GM12878 (cell line): Measurements from ENCODE around the gene RASGRF1. TPM values are rescaled to one million over a fixed set of nuclear protein-coding genes. Genes with fewer than 3 reads are reported as not detected.

Experiments
- ATAC-seq: fragments of 200-7000 bp; cut with Tn5 transposase; 3 replicates; pipeline ENCODE4 v1.9.1; 2020; ENCODE audit warnings: mild to moderate bottlenecking, moderate library complexity
- BruUV-seq: library from RNA; stranded (reverse); fragments of 400-500 nt; replicated peaks from 2 replicates; lab custom pipeline; 2021; lab: Mats Ljungman, UMichigan
- CTCF ChIA-PET: fragments of 300-600 bp; sonication (Branson Sonifier 250); formaldehyde crosslinking; extraction: SDS; loops from one replicate; lab custom pipeline; 2021; ENCODE audit warnings: inconsistent platforms; lab: Yijun Ruan, JAX
- POLR2A ChIA-PET: fragments of 350-600 bp; formaldehyde crosslinking; extraction: SDS; loops from one replicate; lab custom pipeline; 2021; ENCODE audit warnings: inconsistent platforms; lab: Charles Lee
- RAD21 ChIA-PET: fragments of 300-600 bp; sonication (Branson Sonifier 250); formaldehyde crosslinking; loops from one replicate; lab custom pipeline; 2023; ENCODE audit warnings: antibody characterized with exemption; ENCODE audit not compliant: unreplicated experiment; lab: Charles Lee
- SMC1A ChIA-PET: fragments of 300-600 bp; sonication (Branson Sonifier 250); formaldehyde crosslinking; loops from one replicate; lab custom pipeline; 2023; ENCODE audit not compliant: unreplicated experiment, uncharacterized antibody; lab: Charles Lee
- DNase-seq: peaks from one replicate; pipeline ENCODE4 v3.0.0-alpha.2; 2011; ENCODE audit warnings: low read depth, low spot score
- FAIRE-seq: peaks from 3 replicates; lab custom pipeline; 2011; peaks lifted over from hg19 to GRCh38; lab: Jason Lieb, UNC
- H2AFZ ChIP-seq: 2 replicates; pipeline ENCODE4 v1.6.0; 2011; ENCODE audit warnings: low read depth, low read length, control low read depth; ENCODE audit not compliant: control insufficient read depth
- H3K27ac ChIP-seq: 2 replicates; pipeline ENCODE4 v1.5.1; 2011; ENCODE audit warnings: control low read depth; ENCODE audit not compliant: control insufficient read depth, insufficient read depth
- H3K27me3 ChIP-seq, 2 experiments: replicated peaks in 1 of 2; 2 replicates each; pipeline versions ENCODE4 v1.6.0 to v1.6.1; 2011; ENCODE audit warnings: low read length in 1 of 2; ENCODE audit not compliant: control insufficient read depth in 2 of 2, insufficient read depth in 2 of 2
- H3K36me3 ChIP-seq, 2 experiments: 2 replicates each; pipeline ENCODE4 v1.5.1; 2011; ENCODE audit warnings: low read length in 1 of 2; ENCODE audit not compliant: control insufficient read depth in 2 of 2, insufficient read depth in 2 of 2
- H3K4me1 ChIP-seq: 2 replicates; pipeline ENCODE4 v1.6.1; 2011; ENCODE audit warnings: mild to moderate bottlenecking, low read length, moderate library complexity, mixed read lengths; ENCODE audit not compliant: control insufficient read depth, insufficient read depth
- H3K4me2 ChIP-seq: 2 replicates; pipeline ENCODE4 v1.6.0; 2011; ENCODE audit warnings: control low read depth; ENCODE audit not compliant: control insufficient read depth, insufficient read depth
- H3K4me3 ChIP-seq: fragments of 200-600 bp; sonication (generic); 2 replicates; pipeline ENCODE4 v1.5.1; 2016
- H3K79me2 ChIP-seq: 2 replicates; pipeline ENCODE4 v1.6.0; 2011; ENCODE audit warnings: low read length; ENCODE audit not compliant: control insufficient read depth, insufficient read depth
- H3K9ac ChIP-seq: 2 replicates; pipeline ENCODE4 v1.8.0; 2011; ENCODE audit warnings: low read length, control low read depth, mixed read lengths; ENCODE audit not compliant: control insufficient read depth, insufficient read depth
- H3K9me3 ChIP-seq: replicated peaks from 3 replicates; pipeline ENCODE4 v1.5.1; 2011; ENCODE audit warnings: mild to moderate bottlenecking, low read length; ENCODE audit not compliant: control insufficient read depth, insufficient read depth
- H4K20me1 ChIP-seq: 2 replicates; pipeline ENCODE4 v1.6.0; 2011; ENCODE audit not compliant: control insufficient read depth, insufficient read depth
- BMI1 ChIP-seq: fragments of 450-650 bp; IDR thresholded peaks from 2 replicates; pipeline ENCODE4 v1.6.1; 2016; ENCODE audit warnings: mild to moderate bottlenecking, moderate library complexity, borderline replicate concordance
- EGR1 ChIP-seq, 2 experiments: IDR thresholded peaks; 1 replicate in 1 of 2; 2 replicates in 1 of 2; pipeline ENCODE4 v1.6.1; 2011 to 2012; ENCODE audit warnings: low read depth in 2 of 2, low read length in 2 of 2, borderline replicate concordance in 1 of 2, mild to moderate bottlenecking in 1 of 2, moderate library complexity in 1 of 2
- FOS ChIP-seq: IDR thresholded peaks from 3 replicates; pipeline ENCODE4 v1.6.1; 2011; ENCODE audit warnings: borderline replicate concordance; ENCODE audit not compliant: insufficient read length; ENCODE audit errors: extremely low read depth
- POU2F2 ChIP-seq: IDR thresholded peaks from 3 replicates; pipeline ENCODE4 v1.6.1; 2011; ENCODE audit warnings: low read depth, mild to moderate bottlenecking, low read length, borderline replicate concordance
- WGBS: methylation state at CpG from one replicate; pipeline ENCODE4 v1.1.6; 2016; ENCODE audit warnings: low lambda C conversion rate; ENCODE audit not compliant: insufficient replicate concordance, insufficient coverage; ENCODE audit errors: missing lambda C conversion rate; 5-methylcytosine and 5-hydroxymethylcytosine counted together
- in situ Hi-C: fragments of 300-500 bp; cut with MboI; formaldehyde crosslinking; loops from 9 replicates; pipeline ENCODE4 v1.14.3; 2018; ENCODE audit warnings: mixed read lengths
- intact Hi-C: fragments of 100-400 bp; cut with micrococcal nuclease; formaldehyde crosslinking; loops from one replicate; pipeline ENCODE4 v1.14.2; 2022; ENCODE audit not compliant: unreplicated experiment
- polyA plus RNA-seq, 11 experiments: library from polyadenylated mRNA; depleted of rRNA in 4 of 11; unstranded in 6 of 11; stranded (reverse) in 5 of 11; fragments of >200 nt; fragmentation: Nextera tagmentation in 4 of 11; fragmentation: Illumina TruSeq in 1 of 11; extraction: Ambion mirVana in 4 of 11; extraction: Trizol in 1 of 11; gene quantifications; 1 replicate in 1 of 11; 2 replicates in 10 of 11; pipeline versions ENCODE4 v1.2.1 to v1.2.3, GENCODE V29; 2011 to 2016; ENCODE audit warnings: inconsistent platforms in 2 of 11, missing spikeins in 2 of 11, low read depth in 1 of 11
- total RNA-seq, 4 experiments: library from RNA; depleted of rRNA in 3 of 4; stranded (reverse); fragments of >200 nt in 3 of 4; fragmentation: Illumina TruSeq in 1 of 4; extraction: Trizol in 1 of 4; gene quantifications; 2 replicates each; pipeline versions ENCODE4 v1.2.1 to v1.2.3, GENCODE V29; 2013 to 2021
- TF ChIP-seq, protein P1 (sequence below): fragments of 450-650 bp; IDR thresholded peaks from 2 replicates; pipeline ENCODE4 v1.6.1; 2018; ENCODE audit warnings: borderline replicate concordance, mild to moderate bottlenecking; ENCODE audit not compliant: partially characterized antibody

Gene RASGRF1
- total and polyA plus RNA-seq, 10 of the 15 experiments (the other 5 are each of a cell fraction or from before 2014, with no cell fraction given), result 0.20 to 1.9 (median 0.86) TPM

DNA sequence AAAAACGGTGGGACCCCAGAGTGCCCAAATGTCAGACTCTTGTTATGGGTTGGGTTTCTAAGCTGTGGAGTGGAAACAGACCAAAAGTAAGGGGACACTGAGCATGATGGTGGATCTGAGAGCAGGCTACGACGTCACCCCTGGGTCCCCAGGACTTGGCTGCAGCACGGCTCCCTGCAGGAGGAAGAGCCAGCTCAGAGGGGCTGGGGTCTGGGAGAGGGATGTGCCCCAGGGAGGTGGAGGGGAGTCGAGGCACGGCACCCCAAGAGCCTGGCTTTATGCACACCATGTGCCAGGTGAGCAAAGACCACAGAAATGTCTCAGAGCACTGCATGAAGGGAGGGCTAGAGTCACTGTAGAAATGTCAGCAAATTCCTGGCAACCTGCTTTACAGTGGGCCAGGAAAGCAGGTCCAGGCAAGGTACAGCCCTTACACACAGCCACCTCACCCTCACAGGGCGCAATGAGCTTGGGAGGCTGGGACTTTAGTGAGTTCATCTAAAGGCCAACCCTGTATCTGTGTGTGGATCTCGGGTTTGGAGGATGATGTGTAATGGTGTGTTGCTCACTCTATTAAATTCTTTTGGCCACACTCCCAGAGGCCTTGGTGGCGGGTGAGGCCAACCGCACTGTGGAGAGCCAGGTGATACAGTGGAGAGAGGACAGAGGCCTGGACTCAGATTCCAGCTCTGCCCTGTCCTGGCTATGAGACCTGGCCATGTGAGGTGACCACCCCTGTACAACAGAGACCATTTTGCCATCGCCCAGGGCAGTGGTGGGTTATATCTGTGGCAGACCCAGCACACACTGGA lies 159.8 kb downstream of the RASGRF1 start:
- WGBS, result 82% methylated on average over 11 of the region's 11 CpGs
- CTCF ChIA-PET, result interaction anchor here (2.0 kb wide), 1 partner anchor 20 kb away, joined by 7 read pairs; no protein-coding TSS in a partner anchor
- H2AFZ ChIP-seq, result no peak overlapping the region
- in situ Hi-C loops, result no loop called here
- SMC1A ChIA-PET, result no interaction called here
- no peak for DNase-seq
- no peak overlapping the region for H3K4me2 ChIP-seq
- no peaks in the 10 kb centered on the region for H3K4me1 ChIP-seq
- peaks cover 51 to 65% of the 10 kb centered on the region in 2 experiments for H3K36me3 ChIP-seq
- no peak overlapping the region for H3K4me3 ChIP-seq
- H3K9ac ChIP-seq, result no peak overlapping the region
- BruUV-seq, result no TSS peak
- TF ChIP-seq BMI1, result no peak
- TF ChIP-seq, protein P1, sequence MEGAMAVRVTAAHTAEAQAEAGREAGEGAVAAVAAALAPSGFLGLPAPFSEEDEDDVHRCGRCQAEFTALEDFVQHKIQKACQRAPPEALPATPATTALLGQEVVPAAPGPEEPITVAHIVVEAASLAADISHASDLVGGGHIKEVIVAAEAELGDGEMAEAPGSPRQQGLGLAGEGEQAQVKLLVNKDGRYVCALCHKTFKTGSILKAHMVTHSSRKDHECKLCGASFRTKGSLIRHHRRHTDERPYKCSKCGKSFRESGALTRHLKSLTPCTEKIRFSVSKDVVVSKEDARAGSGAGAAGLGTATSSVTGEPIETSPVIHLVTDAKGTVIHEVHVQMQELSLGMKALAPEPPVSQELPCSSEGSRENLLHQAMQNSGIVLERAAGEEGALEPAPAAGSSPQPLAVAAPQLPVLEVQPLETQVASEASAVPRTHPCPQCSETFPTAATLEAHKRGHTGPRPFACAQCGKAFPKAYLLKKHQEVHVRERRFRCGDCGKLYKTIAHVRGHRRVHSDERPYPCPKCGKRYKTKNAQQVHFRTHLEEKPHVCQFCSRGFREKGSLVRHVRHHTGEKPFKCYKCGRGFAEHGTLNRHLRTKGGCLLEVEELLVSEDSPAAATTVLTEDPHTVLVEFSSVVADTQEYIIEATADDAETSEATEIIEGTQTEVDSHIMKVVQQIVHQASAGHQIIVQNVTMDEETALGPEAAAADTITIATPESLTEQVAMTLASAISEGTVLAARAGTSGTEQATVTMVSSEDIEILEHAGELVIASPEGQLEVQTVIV, result no peak
- TF ChIP-seq EGR1 (IDR thresholded peaks at IDR 0.05; ENCODE audit: borderline replicate concordance in 1 of 2, low read depth in 2 of 2, low read length in 2 of 2), result peak in 1 of 2 experiments; percentile 3; a peak in 1 of 3 replicates
- no peak for TF ChIP-seq POU2F2
- no peak for TF ChIP-seq FOS
- no peaks in the 10 kb centered on the region for H4K20me1 ChIP-seq
- RAD21 ChIA-PET, result no interaction called here
- H3K27me3 ChIP-seq, result no peaks in the 10 kb centered on the region
- H3K79me2 ChIP-seq, result no peaks in the 10 kb centered on the region; the same call in 1 of the 2 replicates
- no peak for FAIRE-seq
- ATAC-seq, result no peak
- no peaks in the 10 kb centered on the region for H3K9me3 ChIP-seq
- intact Hi-C loops, result no loop called here
- no peak overlapping the region for H3K27ac ChIP-seq
- POLR2A ChIA-PET, result no interaction called here
